ENCODE measurements around the gene STRA6.

- TF ChIP-seq POLR2A (IDR thresholded peaks at IDR 0.05) (no peak), CTCF (IDR thresholded peaks at IDR 0.05) (no peak)
These were observed at the start of gene STRA6 for GRCh38 chr15:74202452-74203401.

All from breast epithelium (tissue), 3 donors.